GM18526 (cell line): ENCODE data around the gene ZNF207.

ENCODE experiments used
- POLR2A ChIP-seq: IDR thresholded peaks from 3 replicates; pipeline ENCODE4 v1.6.1; 2011; ENCODE audit not compliant: insufficient read length; ENCODE audit errors: extremely low read depth

Gene ZNF207

DNA sequence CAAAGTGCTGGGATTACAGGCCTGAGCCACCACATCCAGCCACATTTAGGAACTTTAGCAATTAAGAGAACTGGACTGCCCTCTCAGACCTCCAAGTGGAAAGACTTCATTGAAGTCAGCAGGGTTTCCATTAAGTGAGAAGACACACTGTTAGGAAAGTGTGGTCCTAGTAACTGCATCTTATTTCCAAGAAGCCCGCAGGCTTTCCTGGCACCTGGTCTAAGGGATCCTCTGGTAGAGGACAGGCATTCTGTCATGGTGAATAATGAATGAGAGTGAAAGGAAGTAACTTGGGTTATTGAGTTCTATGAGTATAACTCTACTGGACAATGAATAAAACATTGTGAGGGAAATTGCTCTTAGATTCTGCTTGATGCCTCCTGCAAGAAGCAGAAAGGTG, 22.0 kb upstream of the ZNF207 start:
- TF ChIP-seq POLR2A = no peak

DNA sequence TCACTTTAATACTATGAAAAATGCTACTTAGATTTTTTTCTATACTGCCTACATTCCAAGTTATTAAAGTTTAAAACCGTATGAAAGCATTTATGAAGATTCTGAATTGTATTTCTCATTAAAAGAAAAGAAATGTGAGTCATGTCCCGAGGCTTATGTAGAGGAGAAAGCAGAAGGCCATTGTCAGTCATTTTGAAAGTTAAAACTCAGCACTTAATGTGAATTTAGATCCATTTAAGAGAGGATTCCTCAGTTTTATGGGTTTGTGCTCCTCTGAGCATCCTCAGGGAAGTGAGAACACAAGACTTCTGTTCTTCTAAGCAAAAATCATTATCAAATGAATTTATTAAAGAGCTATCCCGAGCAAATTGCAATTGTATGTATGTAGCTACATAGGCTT, 19.8 kb upstream of the ZNF207 start:
- TF ChIP-seq POLR2A = no peak

DNA sequence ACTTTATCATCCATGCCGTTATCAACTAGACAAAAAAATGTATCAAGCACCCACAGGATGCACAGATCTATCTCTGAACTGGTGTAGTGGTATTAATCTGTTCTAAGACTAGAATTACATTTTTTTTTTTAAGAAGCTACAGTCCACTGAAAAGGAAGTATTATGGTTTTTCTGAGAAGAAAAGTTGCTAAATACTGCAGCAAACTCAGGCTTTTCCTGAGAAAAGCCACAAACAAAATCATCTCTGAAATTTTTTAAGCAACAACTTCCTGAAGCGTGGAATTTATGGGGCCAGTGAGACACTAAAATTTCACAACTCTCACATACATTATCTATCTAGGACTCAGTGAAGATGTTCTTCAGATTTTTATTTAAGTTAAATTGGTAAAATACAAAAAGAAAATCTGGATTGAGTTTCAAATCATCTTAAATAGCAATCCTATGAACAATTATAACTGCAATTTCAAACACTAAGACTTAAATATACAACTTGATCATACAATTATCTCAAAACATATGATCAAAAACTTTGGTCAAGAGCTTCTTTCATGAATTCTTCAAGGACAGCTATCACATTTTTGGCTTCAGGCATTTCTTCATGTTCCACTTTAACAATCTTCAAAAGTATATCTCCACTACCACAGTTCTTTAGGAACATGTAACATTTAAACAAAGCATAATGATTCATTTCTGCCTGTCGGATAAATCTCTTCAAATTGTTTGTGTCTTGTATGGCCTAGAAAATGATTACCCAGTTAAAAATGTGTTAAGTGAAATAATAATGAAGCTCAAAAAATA, 18.5 kb upstream of the ZNF207 start:
- TF ChIP-seq POLR2A = no peak

DNA sequence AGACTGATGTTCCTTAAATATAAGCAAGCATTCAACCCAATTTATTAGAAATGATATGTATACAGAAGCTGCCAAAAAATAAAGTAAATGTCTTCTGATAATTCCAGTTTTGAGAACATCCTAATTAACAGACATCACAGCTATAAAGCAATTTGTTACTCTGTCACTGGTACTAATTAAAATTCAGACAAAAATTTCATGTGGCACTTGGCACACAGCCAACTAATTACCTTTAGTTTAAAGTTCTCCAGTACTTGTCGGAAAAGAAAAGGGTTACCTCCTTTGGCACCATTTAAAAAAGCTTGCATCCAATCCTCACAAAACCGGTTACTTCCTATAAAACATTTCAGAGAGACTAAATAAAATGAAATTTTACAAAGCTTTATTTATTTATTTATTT, 16.8 kb upstream of the ZNF207 start:
- no peak for TF ChIP-seq POLR2A

DNA sequence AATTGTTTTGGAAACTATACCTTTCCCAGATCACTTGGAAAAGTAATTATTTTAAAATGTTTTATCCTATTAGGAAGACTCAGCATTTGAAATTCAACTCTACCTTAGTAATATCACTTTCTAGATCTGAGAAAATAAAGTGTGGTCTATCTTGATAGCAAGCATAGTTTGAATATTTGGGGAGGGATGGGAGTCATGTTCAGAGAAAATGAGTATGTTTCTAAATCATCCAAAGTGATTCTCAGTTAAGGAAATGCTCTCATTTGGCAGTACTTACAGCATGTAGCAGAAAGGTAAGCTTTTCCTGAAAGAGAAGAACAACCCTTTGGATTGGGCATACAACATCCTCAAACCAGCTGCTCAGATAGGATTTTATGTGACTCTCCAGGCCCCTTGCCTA, 14.9 kb upstream of the ZNF207 start:
- no peak for TF ChIP-seq POLR2A

DNA sequence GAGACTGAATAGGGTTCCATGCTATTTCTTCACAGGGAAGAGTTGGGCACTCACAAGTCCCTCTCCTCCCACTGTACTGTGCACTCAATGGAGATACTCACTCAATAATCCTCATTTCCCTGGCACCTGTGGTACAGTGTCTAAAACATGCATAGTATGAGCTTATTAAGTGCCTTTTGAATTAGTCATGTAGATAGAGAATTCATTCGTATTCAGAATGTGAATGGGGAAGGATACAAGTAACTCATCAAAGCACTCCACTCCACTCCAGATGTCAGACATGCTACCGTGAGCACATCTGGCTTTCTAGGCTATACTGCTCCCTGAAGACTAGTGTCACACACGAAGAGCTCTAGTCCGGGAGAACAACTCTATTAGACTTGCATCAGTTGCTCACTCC, 14.3 kb upstream of the ZNF207 start:
- no peak for TF ChIP-seq POLR2A

DNA sequence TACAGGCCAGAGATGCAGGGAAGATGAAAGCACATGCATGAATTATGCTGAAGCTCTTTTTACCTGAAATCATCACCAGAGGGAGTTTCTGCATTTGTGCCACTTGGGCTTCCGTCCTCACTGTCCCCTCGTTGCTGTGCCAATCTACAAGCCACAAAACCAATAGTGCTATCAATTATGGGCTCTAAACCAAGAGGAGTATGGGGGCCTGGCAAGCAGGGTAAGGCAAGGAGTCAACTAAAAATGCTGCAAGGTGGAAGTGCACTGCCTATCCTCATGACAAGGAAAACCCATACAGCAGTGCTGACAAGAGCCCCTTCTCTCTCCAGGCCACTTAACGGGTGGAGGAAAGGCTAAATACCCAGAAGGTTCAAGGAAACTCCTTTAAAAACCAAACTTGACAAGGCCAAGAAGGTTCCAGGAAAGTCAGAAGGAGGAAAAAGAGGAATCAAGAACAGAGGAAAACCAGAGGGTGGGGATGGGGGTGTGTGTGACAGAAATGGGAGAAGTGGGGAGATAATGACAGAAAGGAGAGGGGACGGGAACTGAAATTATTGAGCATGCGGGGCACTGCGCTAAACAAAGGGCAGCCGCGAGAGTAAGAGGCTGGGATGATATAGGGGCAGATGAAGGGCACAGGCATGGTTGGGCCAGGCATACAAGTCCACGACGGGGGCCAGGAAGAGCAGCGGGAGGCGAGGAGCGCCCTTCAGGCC, 8.7 kb upstream of the ZNF207 start:
- no peak for TF ChIP-seq POLR2A

DNA sequence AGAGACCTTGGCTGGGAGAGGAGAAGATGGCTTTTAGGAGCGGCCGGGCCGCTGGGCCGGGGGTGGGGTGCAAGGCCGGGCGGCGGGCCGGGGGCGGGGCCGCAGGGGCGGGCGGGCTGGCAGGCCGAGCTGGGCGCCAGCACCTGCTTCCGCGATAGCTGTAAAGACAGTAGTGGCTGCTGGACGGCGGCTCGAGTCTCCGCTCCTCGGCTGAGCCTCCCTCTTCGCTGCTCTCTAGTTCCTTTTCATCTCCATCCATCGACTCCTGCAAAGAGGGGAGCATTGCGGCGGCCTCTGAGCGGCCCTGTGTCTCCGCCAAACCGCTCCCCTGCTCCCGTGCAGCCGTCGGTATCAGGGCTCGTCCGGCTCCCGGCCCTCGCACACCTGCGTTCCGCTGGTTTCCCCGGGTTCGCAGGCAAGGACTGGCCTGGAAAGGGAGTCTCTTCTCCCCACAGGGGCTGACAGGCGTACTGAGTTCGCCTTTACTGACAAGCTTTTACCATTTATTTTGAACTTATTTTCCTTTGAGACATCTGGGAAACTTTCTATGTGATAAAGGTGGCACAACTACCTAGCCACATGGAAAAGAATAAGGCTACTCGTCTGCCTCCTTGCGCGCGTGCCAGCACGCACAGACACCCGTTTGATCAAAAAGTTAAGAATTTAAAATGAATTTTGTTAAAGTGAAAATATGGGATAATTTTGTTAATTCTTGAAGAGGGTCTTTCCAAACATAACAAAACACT, 7.9 kb upstream of the ZNF207 start, which contains the start of gene C17orf75:
TSS of gene C17orf75 (minus strand) at position 317 of the 746 bp plus-strand sequence. CDS start at position 283, 34 bp downstream.
- peak; percentile 52 for TF ChIP-seq POLR2A

DNA sequence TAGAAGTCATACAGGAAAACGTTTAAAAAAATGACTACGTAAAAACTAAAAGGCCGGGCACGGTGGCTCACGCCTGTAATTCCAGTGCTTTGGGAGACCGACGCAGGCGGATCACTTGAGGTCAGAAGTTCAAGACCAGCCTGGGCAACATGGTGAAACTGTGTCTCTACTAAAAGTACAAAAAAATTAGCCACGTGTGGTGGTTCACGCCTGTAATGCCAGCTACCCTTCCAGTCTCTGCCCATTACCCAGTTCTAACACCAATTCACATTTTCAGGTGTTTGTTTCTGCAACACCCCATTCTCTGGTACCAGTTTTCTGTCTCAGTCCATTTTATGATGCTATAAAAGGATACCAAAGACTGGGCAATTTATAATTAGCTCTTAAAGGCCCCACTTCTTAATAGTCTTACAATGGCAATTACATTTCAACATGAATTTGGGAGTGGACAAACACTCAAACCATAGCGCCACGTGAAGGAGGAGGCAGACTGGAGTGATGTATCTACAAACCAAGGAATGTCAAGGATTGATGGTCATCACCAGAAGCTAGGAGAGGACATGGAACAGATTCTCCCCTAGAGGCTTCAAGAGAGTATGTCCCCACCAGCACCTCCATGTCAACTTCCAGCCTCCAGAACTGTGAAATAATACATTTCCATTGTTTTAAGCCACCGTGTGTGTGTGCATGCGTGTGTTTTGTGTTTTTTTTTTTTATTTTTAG, 7.2 kb upstream of the ZNF207 start:
- TF ChIP-seq POLR2A = no peak

DNA sequence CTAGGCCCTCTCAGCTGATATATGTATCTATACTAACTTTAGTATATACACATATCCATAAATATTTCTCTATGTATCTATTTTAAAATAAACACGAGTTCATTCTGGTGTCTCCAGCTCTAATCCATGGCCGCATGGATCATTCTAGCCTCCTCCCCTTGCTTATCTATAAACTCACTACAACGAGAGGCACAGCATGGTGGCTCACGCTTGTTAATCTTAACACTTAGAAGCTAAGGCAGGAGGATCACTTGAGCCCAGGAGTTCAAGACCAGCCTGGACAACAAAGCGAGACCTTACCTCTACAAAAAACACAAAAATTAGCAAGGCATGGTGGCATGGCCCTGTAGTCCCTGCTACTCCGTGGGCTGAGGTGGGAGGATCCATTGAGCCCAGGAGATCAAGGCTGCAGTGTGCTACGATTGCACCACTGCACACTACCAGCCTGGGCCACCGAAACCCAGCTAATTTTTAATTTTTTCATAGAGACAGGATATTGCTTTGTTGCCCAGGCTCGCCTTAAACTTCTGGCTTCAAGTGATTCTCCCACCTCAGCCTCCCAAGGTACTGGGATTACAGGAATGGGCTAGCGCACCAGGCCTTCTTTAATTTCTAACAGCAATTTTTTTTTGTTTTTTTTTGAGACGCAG, 3.9 kb upstream of the ZNF207 start:
- no peak for TF ChIP-seq POLR2A

DNA sequence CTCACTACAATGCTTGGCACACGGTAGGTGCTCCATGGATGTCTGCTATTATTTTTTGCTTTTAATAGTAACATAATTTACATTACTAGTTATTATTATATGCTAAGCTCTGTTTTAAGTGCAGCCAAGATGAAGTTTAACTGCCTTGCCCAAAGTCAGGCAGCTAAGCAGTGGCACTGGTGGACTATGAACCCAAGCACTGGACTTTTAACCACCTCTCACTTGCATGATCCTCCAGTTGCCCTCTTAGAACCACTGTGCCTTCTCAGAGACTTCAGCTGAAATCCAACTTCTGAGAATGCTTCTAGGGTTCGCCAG, 1.5 kb upstream of the ZNF207 start:
- TF ChIP-seq POLR2A = no peak

DNA sequence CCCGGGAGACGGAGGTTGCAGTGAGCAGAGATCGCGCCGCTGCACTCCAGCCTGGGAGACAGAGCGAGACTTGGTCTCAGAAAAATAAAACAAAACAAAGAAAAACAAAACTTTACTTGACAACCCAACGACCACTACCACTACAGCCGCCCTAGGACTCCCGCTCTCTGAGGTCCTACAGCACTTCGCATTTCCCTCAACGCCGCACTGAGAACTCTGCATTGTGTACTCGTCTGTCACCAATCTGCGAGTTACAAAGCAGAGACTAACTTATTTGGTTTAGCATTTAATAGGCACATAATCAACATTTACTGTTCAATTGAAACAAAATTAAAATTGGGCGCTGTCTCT, 479 bp upstream of the ZNF207 start:
- TF ChIP-seq POLR2A = no peak

DNA sequence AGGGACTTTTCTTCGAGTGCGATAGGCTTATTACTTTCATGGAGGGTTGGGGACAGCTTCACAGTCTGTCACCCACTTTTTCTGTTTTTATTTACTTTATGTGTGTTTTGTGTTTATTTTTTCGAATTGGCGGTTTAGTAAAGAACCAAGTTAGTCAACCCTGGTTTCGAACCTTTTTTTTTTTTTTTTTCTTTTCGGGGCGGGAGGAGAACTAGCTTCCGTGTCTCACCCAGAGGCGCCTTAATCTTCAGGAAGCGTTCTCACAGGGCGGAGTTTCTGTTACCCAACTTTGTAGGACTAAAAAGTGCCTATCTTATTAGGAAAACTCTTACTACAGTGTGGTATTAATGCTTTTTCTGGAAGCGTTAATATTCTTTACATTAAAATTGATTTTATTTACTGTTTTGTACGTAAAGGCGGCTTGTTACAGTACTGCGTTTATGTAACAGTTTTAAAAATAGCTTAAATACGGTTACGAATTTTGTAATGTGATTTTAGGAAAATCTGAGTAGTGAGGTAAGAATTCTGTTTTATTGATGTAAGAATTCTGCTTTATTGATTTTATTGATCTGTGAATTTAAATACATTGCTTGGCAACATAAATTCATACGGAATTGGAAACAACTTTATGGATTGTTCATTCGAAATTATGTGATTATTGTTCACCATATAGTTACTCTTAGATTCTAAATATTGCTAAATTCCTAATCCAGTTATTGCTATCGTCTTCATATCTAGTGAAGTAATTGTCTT, 885 bp downstream of the ZNF207 start:
- no peak for TF ChIP-seq POLR2A

DNA sequence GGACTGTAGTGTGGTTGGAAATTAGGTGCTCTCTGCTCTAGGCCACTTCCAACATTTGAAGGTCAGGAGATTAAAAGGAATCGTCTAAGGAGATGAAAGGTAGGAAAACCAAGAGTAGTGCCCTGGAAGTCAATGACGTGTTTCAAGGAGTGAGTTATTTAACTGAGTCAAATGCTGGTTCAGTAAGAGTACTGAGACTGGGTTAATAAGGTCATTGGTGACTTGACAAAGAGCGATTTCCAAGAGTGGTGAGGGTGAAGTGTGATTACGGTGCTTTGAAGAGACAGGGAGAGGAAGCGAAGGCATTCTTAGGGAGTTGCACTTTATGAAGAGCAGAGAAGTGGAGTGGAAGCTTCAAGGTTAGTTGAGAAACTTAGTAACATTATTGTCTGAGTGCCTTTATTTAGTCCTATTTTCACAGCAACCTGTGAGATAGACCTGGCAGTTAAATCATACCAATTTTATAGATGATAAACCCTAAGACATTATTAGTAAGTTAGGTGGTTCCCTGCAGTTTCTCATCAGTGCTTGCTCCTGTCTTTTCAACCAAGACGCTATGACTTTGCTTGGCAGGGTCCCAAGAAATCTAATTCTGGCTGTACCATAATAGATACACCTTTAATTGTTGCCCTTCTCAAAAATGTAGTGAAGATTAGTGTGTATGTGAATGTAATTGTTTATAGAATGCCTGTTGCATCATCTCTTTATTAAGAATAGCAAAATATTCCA, 5.9 kb downstream of the ZNF207 start:
- no peak for TF ChIP-seq POLR2A
